ENCODE measurements around the gene NIT1.

The NIT1 gene

DNA sequence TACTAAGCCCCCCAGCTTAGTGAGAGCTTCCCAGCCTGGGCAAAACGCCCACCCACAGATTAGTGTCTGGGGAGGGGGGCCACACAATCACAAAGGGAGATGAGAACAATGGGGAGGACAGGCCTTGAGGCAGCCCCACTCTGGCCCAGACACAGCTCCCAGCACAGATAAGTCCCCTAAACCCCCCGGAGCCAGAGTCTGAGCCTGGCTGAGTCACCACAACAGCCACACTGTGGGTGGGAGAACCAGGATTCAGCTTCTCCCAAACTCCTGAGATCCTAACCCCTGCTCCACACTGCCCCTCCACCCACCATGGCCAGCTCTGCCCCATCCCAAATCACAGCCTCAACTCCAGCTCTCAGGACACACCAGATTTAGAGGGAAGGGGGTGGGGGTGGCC is 32.7 kb upstream of the NIT1 start:
- no peak for DNase-seq

DNA sequence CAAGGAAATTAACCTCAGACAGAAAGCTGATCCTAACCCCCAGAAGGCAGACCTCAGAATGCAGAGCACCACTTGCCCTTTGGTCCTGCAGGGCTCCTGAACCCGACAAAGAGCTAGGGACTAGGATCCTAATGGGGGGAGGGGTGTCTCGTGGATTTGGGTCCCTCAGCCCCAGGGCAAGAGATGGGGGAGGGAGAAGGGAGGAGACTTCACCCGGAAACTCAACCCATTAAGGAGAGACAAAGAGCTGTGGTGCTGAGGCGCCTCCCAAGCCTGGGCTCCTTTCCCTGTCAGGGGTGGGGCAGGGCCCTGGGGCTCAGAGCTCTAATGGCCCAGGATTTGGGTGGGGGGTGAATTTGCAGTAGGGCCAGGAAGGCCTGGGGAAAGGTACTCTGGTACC is 31.4 kb upstream of the NIT1 start:
- no peak for DNase-seq

DNA sequence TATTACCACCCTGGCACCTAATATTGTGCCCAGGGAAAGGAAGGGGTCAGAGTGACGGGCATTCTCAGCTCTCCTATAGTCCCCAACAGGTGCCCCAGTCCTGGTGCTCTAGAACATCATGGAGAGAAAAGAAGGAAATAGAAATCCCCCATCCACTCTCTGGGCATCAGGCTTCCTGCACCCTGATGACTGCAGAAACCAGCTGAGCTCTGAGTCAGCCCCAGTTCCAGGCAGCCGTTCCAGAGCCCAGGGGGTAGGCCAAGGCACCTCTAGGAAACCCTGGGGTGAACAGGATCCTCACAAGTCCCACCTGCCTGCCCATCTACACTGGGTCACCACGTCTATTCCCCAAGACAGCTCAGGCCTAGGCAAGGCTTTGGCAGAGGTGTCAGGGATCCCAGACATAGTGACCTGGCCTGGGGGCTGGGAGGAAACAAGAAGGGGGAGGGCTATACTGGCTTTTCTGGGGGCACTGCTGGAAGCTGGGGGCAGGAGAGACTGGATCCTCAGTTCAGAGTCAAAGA is 29.3 kb upstream of the NIT1 start:
- DNase-seq = no peak

DNA sequence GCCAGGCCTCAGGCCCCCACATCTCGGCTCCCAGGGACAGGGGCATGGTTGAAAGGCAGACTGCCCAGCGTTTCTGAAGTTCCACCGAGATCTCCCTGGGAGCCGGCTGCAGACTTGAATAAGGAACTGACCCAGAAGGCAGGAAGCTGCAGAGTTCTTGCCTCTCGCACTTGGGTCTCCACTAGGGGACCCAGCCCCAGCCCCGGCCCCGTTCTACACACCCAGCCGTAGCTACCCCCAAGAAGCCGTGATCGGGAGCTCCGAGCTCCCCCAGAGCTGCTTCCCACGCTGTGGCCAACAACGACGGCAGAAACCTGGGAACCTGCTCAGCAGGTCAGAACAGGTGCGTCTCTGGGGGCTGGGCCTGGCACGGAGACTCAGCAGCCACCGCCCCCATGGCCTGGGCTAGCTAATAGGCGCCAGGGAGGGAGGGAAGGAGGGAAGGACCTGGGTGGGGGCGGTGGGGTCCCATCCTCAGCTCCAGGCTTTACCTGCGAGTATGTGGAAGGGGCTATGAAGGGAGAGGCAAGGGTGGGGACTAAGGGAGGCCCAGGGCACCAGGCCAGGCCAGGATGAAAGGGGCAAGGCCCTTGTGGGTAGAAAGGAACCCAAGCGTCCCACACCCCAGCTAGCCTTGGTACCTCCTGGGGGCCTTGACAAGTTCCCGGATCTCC is 28.5 kb upstream of the NIT1 start, which contains the start of gene NECTIN4:
Gene NECTIN4 (minus strand): TSS at position 308 of the 674 bp plus-strand sequence. CDS start 262 bp downstream, at position 46.
- DNase-seq = no peak

DNA sequence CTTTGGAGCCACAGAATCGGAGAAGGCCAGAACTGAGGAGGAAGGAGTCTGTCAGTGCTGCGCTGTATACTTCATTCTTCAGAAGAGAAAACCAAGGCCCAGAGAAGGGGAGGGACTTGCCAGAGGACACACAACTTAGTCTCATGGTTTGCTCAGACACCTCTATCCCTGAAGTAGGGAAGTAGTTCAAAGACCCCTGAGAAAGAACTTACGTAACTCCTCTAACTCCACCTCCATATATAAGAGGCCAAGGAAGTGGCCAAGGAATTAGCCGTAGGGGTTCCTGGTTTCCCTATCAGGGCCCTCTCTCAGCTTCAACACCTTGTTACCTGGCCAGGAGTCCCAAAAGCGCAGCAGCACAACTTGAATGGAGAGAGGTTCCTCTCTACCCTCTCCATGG is 28.0 kb upstream of the NIT1 start:
- no peak for DNase-seq

DNA sequence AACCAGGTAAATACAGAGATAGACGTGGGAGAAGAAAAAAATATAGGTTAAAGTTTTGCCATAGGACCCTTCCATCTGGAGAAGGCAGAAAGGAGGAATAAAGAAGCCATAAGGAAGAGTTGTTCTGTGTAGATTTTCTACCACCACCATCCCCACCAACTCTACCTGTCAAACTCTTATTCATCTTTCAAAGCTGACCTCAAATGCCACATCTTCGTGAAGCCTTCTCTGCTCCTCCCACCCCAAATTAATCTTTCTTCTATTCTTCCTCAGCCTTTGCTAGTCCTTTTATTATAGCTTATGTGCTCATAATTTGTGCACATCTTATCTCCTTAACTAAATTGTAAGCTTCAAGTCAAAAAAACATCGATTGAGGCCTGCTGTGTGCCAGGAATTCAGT is 27.3 kb upstream of the NIT1 start:
- DNase-seq = no peak

DNA sequence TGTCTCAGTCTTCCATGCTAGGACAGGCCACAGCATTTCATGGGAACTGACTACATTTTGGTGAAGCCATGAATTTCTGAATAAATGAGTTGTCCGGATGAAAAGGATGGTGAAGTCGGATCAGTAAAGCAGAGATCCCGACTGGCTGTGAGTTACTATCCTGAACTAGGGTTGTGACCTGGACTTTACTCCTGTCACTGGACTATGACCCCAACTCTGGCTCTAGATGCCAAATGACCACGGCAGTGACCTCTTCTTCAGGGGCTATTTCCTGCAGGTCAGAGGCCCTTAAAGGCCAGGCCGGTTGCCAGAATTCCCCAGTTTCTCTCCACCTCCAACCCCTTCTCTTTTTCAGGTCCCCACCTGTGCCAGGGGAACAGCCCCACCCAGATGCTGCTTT is 26.8 kb upstream of the NIT1 start:
- DNase-seq = no peak

DNA sequence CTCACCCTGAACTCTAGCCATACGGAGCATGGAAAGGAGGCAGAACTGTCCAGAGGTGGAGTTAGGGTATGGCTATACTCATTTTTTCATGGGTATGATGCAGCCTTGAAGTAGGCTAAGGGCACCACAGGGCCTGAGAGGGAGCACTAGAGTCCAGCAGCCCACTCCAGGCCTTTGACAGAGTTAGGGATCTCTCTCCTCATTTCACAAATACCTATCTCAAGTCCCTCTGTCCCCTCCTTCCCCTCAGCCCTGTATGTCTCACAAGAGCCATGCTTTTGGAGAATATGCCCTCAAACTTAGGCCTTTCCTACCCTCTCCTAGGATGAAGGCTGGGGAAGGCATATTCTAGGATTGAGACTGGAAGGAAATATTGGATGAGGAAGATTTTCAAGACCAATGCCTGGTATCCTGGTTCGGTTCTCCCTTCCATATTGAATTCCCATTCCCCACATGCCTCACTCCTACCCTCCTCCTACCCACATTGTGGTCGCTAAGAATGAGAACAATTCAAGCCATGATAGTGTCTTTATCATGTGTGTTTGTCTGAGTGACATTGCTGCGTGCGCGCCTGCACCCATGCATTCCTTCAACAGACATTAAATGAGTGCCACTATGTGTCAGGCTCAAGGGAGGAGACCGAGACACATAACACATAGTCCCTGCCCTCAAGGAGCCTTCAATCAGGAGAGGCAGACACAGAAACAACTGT is 26.0 kb upstream of the NIT1 start:
- no peak for DNase-seq

DNA sequence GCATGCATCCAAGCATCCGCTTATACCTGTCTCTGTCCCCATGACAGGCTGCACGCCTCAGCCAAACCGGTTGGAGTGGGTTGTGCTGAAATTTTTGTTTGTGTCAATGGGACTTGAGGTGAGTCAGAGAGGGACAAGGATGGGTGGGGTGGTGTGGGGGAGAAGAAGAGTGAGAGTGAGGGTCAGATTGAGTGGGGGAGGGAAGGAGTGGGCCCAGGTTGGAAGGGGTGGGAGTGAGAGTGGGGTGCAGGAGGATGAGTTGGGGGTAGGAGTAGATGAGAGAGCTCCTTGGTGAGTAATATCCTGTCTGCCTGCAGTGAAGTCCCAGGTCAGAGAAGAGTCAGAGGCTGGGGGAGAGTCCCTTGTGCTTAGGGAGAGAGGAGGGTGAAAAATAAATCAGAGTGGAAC is 25.3 kb upstream of the NIT1 start:
- no peak for DNase-seq

DNA sequence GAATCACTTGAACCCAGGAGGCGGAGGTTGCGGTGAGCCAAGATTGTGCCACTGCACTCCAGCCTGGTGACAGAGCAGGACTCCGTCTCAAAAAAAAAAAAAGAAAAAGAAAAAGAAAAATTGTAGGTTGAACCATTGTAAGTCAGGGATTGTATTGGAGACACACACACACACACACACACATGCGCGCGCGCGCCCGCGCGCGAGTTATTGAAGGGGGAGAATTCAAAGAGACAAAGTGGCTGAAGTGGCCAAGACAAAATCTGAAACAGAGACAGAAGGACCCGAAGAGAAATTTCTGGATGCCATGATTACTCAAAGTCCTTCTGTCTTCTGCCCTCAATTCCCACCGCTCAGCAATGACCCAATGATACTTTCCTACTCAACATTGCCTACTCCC is 23.4 kb upstream of the NIT1 start:
- DNase-seq = no peak

DNA sequence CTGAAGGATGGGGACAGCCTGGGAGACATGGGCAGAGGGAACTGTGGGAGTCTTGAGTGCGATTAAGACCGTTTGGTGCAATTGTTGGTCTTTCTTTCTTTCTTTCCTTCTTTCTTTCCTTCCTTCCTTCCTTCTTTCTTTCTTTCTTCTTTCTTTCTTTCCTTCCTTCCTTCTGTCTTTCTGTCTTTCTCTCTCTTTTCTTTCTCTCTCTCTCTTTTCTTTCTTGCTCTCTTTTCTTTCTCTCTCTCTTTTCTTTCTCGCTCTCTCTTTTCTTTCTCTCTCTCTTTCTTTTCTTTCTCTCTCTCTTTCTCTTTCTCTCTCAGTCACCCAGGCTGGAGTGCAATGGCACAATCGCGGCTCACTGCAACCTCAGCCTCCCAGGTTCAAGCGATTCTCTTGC is 22.7 kb upstream of the NIT1 start:
- DNase-seq = no peak

DNA sequence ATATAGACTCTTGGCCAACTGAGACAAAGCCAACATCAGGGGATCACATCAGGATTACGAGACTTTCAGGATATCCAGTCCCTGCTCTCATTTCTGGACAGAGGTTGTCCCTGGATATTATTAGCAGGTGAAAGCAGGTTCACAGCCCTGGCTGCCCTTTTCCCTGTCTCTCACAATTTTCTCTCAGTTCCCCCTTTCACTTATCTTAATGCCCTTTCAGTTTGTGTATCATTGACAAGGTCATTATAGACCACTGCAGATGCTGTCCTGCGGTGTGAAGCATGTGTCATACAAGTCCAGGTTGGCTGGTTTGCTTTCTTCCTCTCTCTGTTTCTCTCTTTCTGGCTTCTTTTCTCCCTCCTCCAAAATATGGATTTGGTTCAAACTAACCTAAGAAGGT is 21.9 kb upstream of the NIT1 start:
- DNase-seq = no peak

DNA sequence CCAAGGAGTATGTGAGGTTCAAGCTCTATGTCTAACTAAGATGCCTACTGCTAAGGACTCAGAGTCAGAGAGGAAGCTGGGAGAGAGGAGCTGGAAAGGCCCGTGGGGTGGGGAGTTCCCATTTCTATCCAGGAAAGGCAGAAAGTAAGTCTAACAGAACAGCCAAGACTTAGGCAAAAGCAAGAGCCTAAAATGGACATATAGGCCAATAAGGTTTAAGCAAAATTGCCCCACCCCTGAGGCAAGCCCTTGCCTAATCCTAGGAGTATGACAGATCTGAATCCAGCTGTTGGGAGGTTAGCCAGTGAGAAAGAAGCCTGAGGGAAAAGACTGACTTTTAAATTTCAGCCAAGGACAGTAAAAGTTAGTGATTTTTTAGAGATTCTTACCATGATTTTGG is 21.4 kb upstream of the NIT1 start:
- DNase-seq = no peak

DNA sequence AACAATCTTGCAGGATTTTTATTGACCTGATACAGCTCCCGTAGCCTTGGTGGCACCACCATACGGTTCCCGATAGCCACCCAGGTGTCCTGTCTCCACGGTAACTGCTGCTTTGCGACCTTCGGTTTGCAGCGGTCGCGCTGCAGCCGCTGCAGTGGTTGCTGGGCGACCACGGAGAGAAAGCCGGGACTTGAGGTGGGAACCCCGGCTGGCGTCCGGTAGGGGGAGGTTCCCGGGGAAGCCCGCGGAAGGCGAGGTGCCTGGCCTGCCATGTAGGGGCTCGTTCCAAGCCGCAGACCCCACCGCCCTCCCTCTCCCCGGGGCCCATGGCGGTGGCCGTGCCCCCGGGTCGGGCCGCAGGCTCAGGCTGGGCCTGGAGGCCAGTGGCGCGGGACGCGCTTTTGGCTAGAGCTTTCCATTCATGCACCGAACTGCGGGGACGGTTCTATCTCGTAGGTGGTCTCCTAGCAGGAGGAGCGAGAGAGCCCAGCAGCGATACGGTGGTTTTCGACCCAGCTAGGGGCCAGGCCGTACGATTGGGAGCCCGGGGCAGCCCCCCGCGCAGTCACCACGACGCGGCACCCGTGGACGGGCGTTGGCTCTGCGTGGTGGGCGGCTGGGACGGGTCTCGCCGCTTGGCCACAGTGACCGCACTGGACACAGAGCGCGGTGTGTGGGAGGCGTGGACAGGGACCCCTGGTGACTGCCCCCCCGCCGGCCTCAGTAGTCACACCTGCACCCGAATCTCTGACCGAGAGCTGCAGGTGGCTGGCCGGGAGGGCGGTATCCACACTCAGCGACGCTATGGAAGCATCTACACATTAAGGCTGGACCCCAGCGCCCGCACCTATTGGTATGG is 19.5 kb upstream of the NIT1 start, which contains the start of gene KLHDC9:
Gene KLHDC9 (plus strand): TSS at position 152 of the 859 bp plus-strand sequence. CDS start 175 bp downstream, at position 327.
- DNase-seq = peak; percentile 70

DNA sequence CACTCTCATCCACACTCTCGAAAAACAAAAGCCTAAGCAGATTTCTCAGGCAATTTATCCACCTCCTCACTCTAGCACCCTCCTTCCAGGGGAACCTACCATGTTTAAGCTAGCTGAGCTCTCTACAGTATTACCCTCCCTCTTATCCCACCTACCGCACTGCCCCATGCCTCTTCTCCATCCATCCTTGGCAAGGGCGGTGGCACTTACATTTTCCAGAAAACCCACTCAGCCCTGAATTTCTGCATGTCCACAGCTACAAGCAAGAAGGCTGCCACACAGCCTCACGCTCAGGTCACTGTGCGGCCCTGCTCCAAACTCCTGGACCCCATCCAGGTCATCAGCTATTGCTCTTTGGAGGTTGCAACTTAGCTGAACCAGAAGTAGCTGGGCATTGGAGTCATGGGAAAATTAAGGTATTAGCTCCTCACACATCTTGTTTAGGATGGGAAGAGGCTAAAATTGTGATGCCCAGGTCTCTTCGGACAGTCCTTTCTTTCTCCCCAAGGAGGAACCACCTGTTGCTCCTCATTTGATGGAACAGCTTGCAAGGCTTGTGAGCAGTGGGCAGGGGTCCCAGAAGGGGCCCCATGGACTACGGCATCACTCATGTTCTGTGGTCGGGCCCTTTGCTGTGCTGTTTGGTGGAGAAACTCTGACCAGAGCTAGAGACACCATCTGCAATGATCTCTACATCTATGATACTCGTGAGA is 18.7 kb upstream of the NIT1 start:
- no peak for DNase-seq

DNA sequence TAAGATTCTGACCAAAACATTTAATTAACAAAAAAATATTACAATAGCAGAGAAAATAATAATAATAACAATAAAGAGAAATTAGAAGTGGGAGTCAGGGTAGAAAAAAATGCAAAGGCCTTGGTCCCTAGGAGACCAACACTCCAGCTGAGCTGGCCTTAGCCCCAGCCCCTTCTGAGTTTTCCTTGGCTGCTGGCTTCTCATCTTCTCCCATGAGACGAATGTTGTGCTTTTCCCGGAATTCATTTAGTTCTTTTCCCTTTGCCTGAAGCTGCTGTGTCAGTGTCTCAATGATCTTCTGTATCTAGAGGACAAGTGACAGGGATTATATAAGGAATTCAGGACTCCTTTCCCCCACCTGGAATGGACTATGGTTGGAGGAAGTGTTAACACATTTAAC is 17.3 kb upstream of the NIT1 start:
- DNase-seq = no peak

DNA sequence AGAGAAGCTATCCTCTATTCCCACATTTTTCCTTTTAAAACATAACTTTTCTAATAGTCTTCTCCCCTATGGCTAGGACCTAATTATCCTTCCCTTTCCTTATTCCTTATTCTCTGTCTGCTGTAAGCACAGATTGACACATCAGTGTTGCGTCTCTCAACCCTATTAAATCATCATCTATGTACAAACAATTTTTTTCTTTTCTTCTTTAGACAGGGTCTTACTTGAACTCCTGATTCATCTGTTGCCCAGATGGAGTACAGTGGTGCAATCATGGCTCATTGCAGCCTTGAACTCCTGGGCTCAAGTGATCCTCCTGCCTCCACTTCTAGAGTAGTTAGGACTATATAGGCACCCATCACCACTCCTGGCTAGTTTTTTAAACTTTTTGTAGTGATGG is 11.5 kb upstream of the NIT1 start:
- no peak for DNase-seq

DNA sequence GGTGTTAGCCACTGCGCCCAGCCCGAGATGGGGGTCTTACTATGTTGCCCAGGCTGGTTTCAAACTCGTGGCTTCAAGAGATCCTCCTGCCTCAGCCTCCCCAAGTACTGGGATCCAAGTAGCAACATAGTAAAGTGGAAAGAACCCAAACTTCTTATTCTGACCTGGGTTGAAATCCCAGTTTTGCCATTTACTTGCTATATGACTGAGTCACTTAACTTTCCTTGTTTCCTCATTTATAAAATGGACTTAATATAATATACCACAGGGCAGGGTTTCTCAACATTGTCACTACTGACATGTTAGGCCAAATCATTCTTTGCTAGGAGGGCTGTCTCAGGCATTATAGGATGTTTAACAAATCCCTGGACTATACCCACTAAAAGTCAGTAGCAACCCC is 6.8 kb upstream of the NIT1 start:
- no peak for DNase-seq

DNA sequence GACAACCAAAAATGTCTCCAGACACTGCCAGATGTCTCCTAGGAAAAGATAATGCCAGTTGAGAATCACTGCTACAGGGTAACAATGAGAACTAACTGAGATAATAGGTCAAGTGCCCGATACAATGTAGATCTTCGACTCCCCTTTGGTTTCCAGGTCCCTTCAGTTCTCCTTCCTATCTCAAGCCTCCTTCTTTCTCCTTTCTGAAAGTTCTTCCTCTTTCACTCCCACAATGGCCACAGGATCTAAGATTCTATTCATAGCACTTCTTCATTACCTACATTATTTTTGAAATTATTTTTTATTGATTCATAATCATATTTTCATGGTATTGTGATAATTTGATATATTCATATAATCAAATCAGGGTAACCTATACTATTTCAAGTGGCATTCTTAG is 6.4 kb upstream of the NIT1 start:
- no peak for DNase-seq

DNA sequence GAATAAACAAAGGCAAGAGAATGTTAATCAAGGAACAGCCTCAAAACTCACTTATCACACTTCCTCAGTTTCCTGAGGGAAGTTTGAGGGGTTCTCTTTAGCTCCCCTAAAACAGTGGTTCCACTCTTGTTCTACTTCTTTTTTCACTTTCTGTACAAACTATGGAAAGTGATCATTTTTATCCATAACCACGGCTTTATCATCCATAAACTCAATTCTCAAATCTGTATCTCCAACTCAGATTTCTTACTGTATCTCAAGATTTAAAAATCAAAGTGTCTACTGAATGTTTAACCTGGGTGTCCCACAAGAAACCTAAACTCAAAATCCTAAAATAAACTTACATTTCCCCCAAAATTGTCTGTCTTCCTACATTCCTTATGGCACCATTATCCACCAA is 4.0 kb upstream of the NIT1 start:
- DNase-seq = no peak

DNA sequence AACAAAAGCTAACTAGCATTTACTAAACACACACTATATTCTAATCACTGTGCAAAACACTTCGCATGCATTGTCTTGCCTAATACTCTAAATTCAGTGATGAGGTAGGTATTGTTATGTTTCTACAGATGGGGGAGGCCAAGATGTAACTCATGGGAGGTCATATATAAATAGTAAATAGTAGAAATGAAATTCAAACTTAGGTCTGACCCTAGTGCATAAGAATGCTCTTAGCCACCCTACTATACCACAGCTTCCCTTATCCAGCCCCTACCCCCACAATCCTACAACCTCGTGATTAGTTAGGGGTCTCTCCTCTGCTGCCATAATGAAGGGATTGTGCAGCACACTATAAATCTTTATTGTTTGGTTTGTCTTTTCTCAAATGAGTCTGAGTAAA is 3.3 kb upstream of the NIT1 start:
- no peak for DNase-seq

DNA sequence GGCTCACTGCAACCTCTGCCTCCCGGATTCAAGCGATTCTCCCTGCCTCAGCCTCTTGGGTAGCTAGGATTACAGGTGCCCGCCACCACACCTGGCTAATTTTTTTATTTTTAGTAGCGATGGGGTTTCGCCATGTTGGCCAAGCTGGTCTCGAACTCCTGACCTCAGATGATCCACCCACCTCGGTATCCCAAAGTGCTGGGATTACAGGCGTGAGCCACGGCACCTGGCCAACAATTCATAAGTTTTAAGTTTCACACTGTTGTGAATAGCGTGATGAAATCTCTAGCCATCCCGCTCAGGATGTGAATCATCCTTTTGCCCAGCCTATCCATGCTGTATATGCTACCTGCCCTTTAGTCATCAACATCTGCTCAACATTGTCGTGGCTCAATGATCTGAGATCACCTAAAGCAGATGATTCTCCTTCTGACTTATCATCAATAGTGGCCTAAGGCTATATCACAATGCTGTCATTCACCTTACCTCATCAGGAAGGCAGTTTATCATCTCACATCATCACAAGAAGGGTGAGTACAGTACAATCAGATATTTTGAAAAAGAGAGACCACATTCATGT is 2.7 kb upstream of the NIT1 start:
- DNase-seq = no peak
